Body of pancreas (tissue), 4 donors: ENCODE results near the gene FOXK1. TPM values are rescaled to one million over a fixed set of nuclear protein-coding genes. Genes with fewer than 3 reads are reported as not detected.
"Not testable (repeated sequence)": the region's sequence is repeated elsewhere in the genome, so short reads cannot be mapped to it uniquely, and the experiment has no call there.

ENCODE experiments used
- ATAC-seq: fragments of 150-250 bp; one replicate; pipeline ENCODE4 v1.9.1; 2016
- DNase-seq, 4 donors: peaks; one replicate each; pipeline ENCODE4 v3.0.0-alpha.2; 2019
- H3K27ac ChIP-seq, 4 donors: fragments of 200-600 bp; sonication (generic); 1 replicate in 3 of 4; 2 replicates in 1 of 4; pipeline versions ENCODE4 v1.5.1 to v1.6.1; 2016 to 2019; ENCODE audit warnings: mild to moderate bottlenecking in 1 of 4, mixed read lengths in 1 of 4, moderate library complexity in 1 of 4
- H3K27me3 ChIP-seq, 2 donors: fragments of 200-600 bp; sonication (generic); one replicate each; pipeline ENCODE4 v1.6.0; 2016; ENCODE audit warnings: mild to moderate bottlenecking in 1 of 2
- H3K36me3 ChIP-seq, 2 donors: fragments of 200-600 bp; sonication (generic); replicated peaks in 1 of 2; 2 replicates each; pipeline ENCODE4 v1.5.1; 2016; ENCODE audit warnings: low read depth in 2 of 2; ENCODE audit not compliant: insufficient read depth in 1 of 2
- H3K4me1 ChIP-seq: fragments of 200-600 bp; sonication (generic); one replicate; pipeline ENCODE4 v1.6.0; 2016
- H3K4me3 ChIP-seq, 2 donors: fragments of 200-600 bp; sonication (generic); 1 replicate in 1 of 2; 2 replicates in 1 of 2; pipeline ENCODE4 v1.5.1; 2016 to 2019
- H3K9me3 ChIP-seq, 3 donors: fragments of 200-600 bp; sonication (generic); 1 replicate in 2 of 3; 2 replicates in 1 of 3; pipeline ENCODE4 v1.5.1; 2016
- POLR2A ChIP-seq, 3 donors: fragments of 450-650 bp; IDR thresholded peaks; one replicate each; pipeline ENCODE4 v1.6.1; 2016; ENCODE audit warnings: antibody characterized with exemption in 3 of 3, mild to moderate bottlenecking in 2 of 3
- WGBS, 2 donors: methylation state at CpG; one replicate each; pipeline ENCODE4 v1.1.5; 2017; 5-methylcytosine and 5-hydroxymethylcytosine counted together
- intact Hi-C: fragments of 100-400 bp; cut with DNase I; formaldehyde crosslinking; loops from one replicate; pipeline ENCODE4 v1.15.1; 2023
- total RNA-seq, 2 donors: library from RNA; depleted of rRNA; stranded (reverse); fragments of >200 nt; gene quantifications; one replicate each; pipeline ENCODE4 v1.1.0, GENCODE V29; 2016
- TF ChIP-seq, protein P1 (sequence below), 7 experiments: fragments of 450-650 bp in 4 of 7; fragments of 200-600 bp in 3 of 7; sonication (generic) in 3 of 7; IDR thresholded peaks; one replicate each; pipeline ENCODE4 v1.5.1; 2016 to 2019; ENCODE audit warnings: antibody characterized with exemption in 7 of 7

Gene FOXK1
- total RNA-seq, 2 donors from 2014 or later: 16.2 to 17.6 TPM

DNA sequence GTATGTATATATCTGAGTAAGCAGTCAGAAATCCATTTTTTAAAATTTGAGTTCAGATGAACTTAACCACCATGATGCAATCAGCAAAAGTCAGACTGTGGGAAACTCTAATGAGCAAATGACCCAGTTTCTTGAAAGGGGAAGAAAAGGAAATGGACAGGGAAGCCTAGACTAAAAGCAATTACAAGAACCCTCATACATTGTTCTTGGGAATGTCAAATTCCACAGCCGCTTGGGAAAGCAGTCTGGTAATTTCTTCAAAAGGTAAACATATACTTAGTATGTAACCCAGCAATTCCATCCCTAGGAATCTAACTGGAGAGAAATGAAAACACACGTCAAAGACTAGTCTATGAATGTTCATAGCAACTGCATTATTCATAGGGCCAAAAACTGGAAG lies 16.4 kb upstream of the FOXK1 start:
- Histone ChIP-seq H3K4me3 (no peak overlapping the region), H3K27ac (no peak overlapping the region), H3K4me1 (peaks cover 4% of the 10 kb centered on the region), H3K36me3 (no peaks in the 10 kb centered on the region), H3K9me3 (no peaks in the 10 kb centered on the region), H3K27me3 (no peaks in the 10 kb centered on the region)
- intact Hi-C loops: no loop called here
- DNase-seq: no peak
- ATAC-seq: no peak
- WGBS, 2 donors: 67 to 75% methylated on average over 2 of the region's 2 CpGs
- no peak for TF ChIP-seq POLR2A (IDR thresholded peaks at IDR 0.05)
- TF ChIP-seq, protein P1, sequence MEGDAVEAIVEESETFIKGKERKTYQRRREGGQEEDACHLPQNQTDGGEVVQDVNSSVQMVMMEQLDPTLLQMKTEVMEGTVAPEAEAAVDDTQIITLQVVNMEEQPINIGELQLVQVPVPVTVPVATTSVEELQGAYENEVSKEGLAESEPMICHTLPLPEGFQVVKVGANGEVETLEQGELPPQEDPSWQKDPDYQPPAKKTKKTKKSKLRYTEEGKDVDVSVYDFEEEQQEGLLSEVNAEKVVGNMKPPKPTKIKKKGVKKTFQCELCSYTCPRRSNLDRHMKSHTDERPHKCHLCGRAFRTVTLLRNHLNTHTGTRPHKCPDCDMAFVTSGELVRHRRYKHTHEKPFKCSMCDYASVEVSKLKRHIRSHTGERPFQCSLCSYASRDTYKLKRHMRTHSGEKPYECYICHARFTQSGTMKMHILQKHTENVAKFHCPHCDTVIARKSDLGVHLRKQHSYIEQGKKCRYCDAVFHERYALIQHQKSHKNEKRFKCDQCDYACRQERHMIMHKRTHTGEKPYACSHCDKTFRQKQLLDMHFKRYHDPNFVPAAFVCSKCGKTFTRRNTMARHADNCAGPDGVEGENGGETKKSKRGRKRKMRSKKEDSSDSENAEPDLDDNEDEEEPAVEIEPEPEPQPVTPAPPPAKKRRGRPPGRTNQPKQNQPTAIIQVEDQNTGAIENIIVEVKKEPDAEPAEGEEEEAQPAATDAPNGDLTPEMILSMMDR (IDR thresholded peaks at IDR 0.05): no peak

DNA sequence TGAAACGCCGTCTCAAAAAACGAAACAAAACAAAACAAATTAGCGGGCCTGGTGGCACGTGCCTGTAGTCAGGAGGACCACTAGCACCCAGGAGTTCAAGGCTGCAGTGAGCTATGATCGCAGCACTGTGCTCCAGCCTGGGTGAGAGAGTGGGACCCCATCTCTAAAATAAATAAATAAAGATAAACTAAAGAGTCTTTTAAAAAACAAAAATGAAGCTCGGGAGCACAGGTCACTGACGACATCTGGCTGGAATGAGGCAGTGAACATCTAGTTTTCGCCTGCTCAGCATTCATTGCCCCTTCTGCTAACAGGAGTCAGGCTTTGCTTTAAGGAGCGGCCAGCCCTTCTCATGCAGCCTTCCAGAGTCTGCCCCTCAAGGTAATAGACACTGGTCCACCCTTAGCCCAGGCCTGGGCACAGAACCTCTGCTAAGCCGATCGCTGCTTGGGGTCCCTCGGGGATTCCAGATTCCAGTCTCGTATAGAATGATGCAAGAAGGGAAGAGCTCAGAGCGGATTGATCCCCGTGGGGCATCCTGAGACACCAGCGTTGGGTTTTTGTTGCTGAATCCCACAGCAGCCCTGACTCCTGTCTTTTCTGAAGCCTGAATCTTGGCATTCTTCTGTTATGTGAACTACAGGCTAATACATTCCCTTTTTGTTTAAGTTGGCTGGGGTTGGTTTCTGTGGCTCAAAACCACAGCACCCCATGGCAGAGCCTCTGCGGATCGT lies 14.2 kb upstream of the FOXK1 start:
- Histone ChIP-seq H3K27ac (no peak overlapping the region), H3K36me3 (no peaks in the 10 kb centered on the region), H3K27me3 (no peaks in the 10 kb centered on the region), H3K4me3 (no peak overlapping the region), H3K4me1 (no peaks in the 10 kb centered on the region), H3K9me3 (no peaks in the 10 kb centered on the region)
- intact Hi-C loops: no loop called here
- WGBS, 2 donors: 69 to 82% methylated on average over 19 of the region's 19 CpGs
- ATAC-seq: no peak
- TF ChIP-seq POLR2A (IDR thresholded peaks at IDR 0.05): no peak
- TF ChIP-seq, protein P1 (IDR thresholded peaks at IDR 0.05): no peak
- no peak for DNase-seq

DNA sequence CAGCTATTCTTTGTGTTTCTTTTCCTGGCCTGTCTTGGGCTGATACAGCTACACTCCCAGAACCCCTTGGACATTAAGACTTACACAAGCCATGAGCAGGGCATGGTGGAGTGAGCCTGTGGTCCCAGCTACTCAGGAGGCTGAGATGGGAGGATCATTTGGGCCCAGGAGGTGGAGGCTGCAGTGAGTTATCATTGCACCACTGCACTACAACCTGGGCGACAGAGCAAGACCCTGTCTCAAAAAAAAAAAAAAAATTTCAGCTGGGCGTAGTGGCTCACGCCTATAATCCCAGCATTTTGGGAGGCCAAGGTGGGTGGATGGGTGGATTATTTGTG lies 13.6 kb upstream of the FOXK1 start:
- no peak for ATAC-seq
- H3K4me1 ChIP-seq: no peaks in the 10 kb centered on the region
- no peak for TF ChIP-seq POLR2A (IDR thresholded peaks at IDR 0.05)
- TF ChIP-seq, protein P1 (IDR thresholded peaks at IDR 0.05): no peak
- no peak overlapping the region for H3K27ac ChIP-seq
- DNase-seq: no peak
- no peaks in the 10 kb centered on the region for H3K27me3 ChIP-seq
- no peaks in the 10 kb centered on the region for H3K9me3 ChIP-seq
- WGBS, 2 donors: 72 to 86% methylated on average over 2 to 3 of the region's 3 CpGs
- intact Hi-C loops: no loop called here
- H3K36me3 ChIP-seq: no peaks in the 10 kb centered on the region
- no peak overlapping the region for H3K4me3 ChIP-seq

DNA sequence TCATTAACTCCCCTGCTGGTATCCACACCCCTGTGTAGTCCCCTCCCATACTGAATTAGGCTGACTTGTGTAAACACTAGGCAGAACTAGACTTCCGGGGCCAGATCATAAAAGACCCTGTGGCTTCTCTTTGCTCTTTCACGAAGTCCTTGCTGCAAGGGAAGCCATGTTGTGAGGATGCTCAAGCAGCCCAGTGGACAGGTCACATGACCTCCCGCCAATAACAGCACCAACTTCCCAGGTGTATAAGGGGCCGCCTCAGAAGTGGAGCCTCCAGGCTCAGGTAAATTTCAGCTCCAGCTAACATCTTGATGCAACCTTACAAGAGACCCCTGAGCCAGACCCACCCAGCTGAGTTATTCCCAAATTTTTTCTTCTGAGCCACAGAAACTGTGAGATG lies 11.3 kb upstream of the FOXK1 start:
- intact Hi-C loops: no loop called here
- DNase-seq (no peak), ATAC-seq (no peak)
- Histone ChIP-seq H3K27me3 (no peaks in the 10 kb centered on the region), H3K36me3 (no peaks in the 10 kb centered on the region), H3K4me3 (no peak overlapping the region), H3K27ac (no peak overlapping the region), H3K4me1 (peaks cover 1% of the 10 kb centered on the region), H3K9me3 (no peaks in the 10 kb centered on the region)
- TF ChIP-seq POLR2A (IDR thresholded peaks at IDR 0.05): no peak
- TF ChIP-seq, protein P1 (IDR thresholded peaks at IDR 0.05): no peak
- WGBS, 2 donors: 53 to 81% methylated on average over 3 to 4 of the region's 4 CpGs

DNA sequence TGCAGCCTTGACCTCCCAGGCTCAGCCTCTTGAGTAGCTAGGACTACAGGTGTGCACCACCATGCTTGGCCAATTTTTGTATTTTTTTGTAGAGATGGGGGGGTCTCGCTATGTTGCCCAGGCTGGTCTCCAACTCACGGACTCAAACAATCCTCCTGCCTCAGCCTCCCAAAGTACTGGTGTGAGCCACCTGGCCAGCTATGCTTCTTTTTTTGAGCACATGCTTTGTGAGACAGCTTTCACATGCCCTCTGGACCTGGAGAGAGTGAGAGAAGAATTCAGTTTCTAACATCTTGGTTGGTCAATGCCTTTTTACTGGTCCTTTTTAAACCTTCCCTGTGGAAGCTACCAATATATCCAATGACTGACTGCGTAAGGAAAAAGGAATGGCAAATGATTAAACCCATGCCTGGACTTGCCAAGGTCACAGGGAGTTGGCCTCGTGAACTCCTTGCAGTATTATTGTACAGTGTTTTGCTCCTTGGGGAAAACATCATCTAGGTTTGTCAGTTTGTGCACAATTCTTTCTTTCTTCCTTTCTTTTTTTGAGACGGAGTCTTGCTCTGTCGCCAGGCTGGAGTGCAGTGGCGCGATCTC lies 6.2 kb upstream of the FOXK1 start:
- no peak for ATAC-seq
- Histone ChIP-seq H3K4me1 (peaks cover 6% of the 10 kb centered on the region), H3K27ac (no peak overlapping the region), H3K36me3 (no peaks in the 10 kb centered on the region), H3K9me3 (no peaks in the 10 kb centered on the region), H3K4me3 (no peak overlapping the region), H3K27me3 (no peaks in the 10 kb centered on the region)
- TF ChIP-seq POLR2A (IDR thresholded peaks at IDR 0.05): no peak
- TF ChIP-seq, protein P1 (IDR thresholded peaks at IDR 0.05): no peak
- intact Hi-C loops: no loop called here
- 74 to 81% methylated on average over 8 of the region's 8 CpGs for WGBS, 2 donors
- DNase-seq: no peak

DNA sequence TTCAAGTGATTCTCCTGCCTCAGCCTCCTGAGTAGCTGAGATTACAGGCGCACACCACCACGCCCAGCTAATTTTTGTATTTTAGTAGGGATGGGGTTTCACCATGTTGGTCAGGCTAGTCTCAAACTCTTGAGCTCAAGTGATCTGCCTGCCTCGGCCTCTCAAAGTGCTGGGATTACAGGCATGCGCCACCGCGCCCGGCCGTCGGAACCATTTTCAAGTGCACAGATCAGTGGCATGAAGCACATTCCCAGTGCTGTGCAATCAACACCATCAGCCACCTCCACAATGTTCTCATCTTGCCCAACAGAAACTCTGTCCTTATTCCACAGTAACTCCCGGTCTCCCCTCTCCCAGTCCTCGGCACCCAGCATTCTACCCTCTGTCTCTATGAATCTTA lies 4.6 kb upstream of the FOXK1 start:
- H3K4me1 ChIP-seq, H3K9me3 ChIP-seq, ATAC-seq, H3K4me3 ChIP-seq, H3K27me3 ChIP-seq, DNase-seq, H3K36me3 ChIP-seq, intact Hi-C loops, H3K27ac ChIP-seq: not testable (repeated sequence)
- 90 to 95% methylated on average over 8 to 11 of the region's 11 CpGs for WGBS, 2 donors
